ENCODE results near the gene GSTO1.
A peak's percentile ranks its signal among the peaks of the same experiment; 100 is the strongest.

GSTO1 gene

GRCh38 chr10:104253106-104253505 is 1.6 kb upstream of the GSTO1 start (continued):
- TF ChIP-seq ZNF692 (tag by site-specific recombination; IDR thresholded peaks at IDR 0.05): no peak
- no peak for TF ChIP-seq GFI1B (tag by site-specific recombination; IDR thresholded peaks at IDR 0.05)
- no peak for TF ChIP-seq ZBTB10 (tag by site-specific recombination; IDR thresholded peaks at IDR 0.05)
- no peak for TF ChIP-seq ZNF239 (tag by site-specific recombination; IDR thresholded peaks at IDR 0.05)
- no peak for TF ChIP-seq TRIM28 (IDR thresholded peaks at IDR 0.05; ENCODE audit: borderline replicate concordance, low read length)
- peak; percentile 74 for TF ChIP-seq ZNF600 (tag by site-specific recombination; IDR thresholded peaks at IDR 0.05)
- TF ChIP-seq ZNF776 (tag by site-specific recombination; IDR thresholded peaks at IDR 0.05; ENCODE audit: borderline replicate concordance): no peak
- no peak for TF ChIP-seq ZNF335 (tag by site-specific recombination; conservative IDR thresholded peaks at IDR 0.05)
- no peak for TF ChIP-seq ZNF37A (tag by site-specific recombination; IDR thresholded peaks at IDR 0.05)
- TF ChIP-seq KLF17 (tag by site-specific recombination; IDR thresholded peaks at IDR 0.05): peak; percentile 95
- TF ChIP-seq KLF10 (tag by site-specific recombination; IDR thresholded peaks at IDR 0.05): no peak
- TF ChIP-seq PRDM4 (tag by site-specific recombination; IDR thresholded peaks at IDR 0.05): no peak
- no peak for TF ChIP-seq ZNF561 (tag by site-specific recombination; IDR thresholded peaks at IDR 0.05; ENCODE audit: borderline replicate concordance)
- TF ChIP-seq ZBTB20 (tag by site-specific recombination; IDR thresholded peaks at IDR 0.05): no peak
- no peak for TF ChIP-seq ZBTB1 (tag by site-specific recombination; IDR thresholded peaks at IDR 0.05)
- no peak for TF ChIP-seq ZNF488 (tag by site-specific recombination; IDR thresholded peaks at IDR 0.05)
- no peak for TF ChIP-seq SCRT1 (tag by site-specific recombination; IDR thresholded peaks at IDR 0.05; ENCODE audit: borderline replicate concordance)
- TF ChIP-seq SETDB1 (IDR thresholded peaks at IDR 0.05; ENCODE audit: insufficient read length, low read length): no peak
- TF ChIP-seq ZNF626 (tag by site-specific recombination; IDR thresholded peaks at IDR 0.05): no peak
- no peak for TF ChIP-seq PBX3 (CRISPR knock-in tag; IDR thresholded peaks at IDR 0.05)
- no peak for TF ChIP-seq ZBTB8A (tag by site-specific recombination; IDR thresholded peaks at IDR 0.05)
- TF ChIP-seq ZSCAN23 (tag by site-specific recombination; IDR thresholded peaks at IDR 0.05): no peak
- no peak for TF ChIP-seq ZNF513 (tag by site-specific recombination; IDR thresholded peaks at IDR 0.05)
- TF ChIP-seq ZNF2 (tag by site-specific recombination; IDR thresholded peaks at IDR 0.05): no peak
- TF ChIP-seq ZNF670 (tag by site-specific recombination; IDR thresholded peaks at IDR 0.05; ENCODE audit: low read depth): no peak
- peak; percentile 58 for TF ChIP-seq ZNF366 (tag by site-specific recombination; conservative IDR thresholded peaks at IDR 0.05)
- TF ChIP-seq ZNF394 (tag by site-specific recombination; IDR thresholded peaks at IDR 0.05; ENCODE audit: borderline replicate concordance): no peak
- no peak for TF ChIP-seq ZNF76 (tag by site-specific recombination; IDR thresholded peaks at IDR 0.05; ENCODE audit: borderline replicate concordance, low read depth)
- TF ChIP-seq MYNN (tag by site-specific recombination; IDR thresholded peaks at IDR 0.05; ENCODE audit: borderline replicate concordance): no peak
- TF ChIP-seq ZNF792 (tag by site-specific recombination; IDR thresholded peaks at IDR 0.05): no peak
- peak; percentile 62 for TF ChIP-seq WT1 (tag by site-specific recombination; IDR thresholded peaks at IDR 0.05)
